ENCODE measurements around the gene LENG8. TPM values are rescaled to one million over a fixed set of nuclear protein-coding genes. Genes with fewer than 3 reads are reported as not detected.
"Not testable (repeated sequence)": the region's sequence is repeated elsewhere in the genome, so short reads cannot be mapped to it uniquely, and the experiment has no call there.

Gene LENG8
- total RNA-seq, 2 experiments from 2014 or later, result 191 to 282 TPM

DNA sequence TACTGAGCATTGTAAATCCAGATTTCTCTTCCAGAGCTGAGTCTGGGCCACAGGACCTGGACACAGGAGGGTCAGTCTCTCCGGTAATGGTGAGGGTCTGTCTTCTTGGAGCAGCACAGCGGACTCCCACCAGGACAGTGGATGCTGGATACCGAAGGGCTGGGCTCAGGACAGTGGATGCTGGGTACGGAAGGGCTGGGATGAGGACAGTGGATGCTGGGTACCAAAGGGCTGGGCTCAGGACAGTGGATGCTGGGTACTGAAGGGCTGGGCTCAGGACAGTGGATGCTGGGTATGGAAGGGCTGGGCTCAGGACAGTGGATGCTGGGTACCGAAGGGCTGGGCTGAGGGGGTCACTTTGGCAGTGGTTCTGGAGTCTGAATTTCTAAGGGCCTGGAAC, 44.1 kb downstream of the LENG8 start:
- H3K9me3 Mint-ChIP-seq (ENCODE audit: low read depth); H3K36me3 Mint-ChIP-seq; ATAC-seq; H3K4me3 Mint-ChIP-seq; DNase-seq; CTCF ChIA-PET; H3K4me1 Mint-ChIP-seq: not testable (repeated sequence)
- H3K27me3 Mint-ChIP-seq, result peaks cover 51% of the 10 kb centered on the region
- H3K27ac Mint-ChIP-seq, result peak overlapping the region; percentile 8

DNA sequence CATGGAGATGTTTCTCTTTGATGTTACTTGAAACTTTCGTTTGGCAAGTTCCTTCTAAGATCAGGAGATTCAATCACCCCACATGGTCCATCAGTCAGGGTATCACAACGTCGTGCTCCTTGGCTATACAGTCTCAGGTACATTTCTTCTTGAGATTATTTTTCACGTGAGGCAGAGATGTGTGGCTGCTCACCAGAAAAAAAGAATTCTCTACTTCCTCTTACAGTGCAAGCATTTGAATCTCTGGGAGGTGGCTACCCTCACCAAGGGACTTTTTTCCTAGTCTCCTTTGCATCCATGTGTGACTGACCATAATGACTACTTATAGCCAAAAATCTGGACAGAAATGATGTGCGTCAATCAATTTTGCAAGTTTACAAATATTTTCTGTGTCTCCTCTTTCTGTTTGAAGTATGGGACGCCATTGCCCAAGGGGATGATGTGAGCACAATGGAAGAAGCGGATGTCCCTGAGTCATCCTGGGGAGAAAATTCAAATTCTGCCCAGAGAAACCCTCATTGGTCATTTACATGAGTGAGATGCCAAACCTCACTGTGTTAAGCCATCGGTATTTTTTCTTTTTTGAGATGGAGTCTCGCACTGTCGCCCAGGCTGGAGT, 45.1 kb downstream of the LENG8 start:
- peaks cover 7% of the 10 kb centered on the region for H3K4me1 Mint-ChIP-seq
- ATAC-seq (no peak), DNase-seq (no peak)
- CTCF ChIA-PET, result no interaction called here
- H3K27ac Mint-ChIP-seq, result no peak overlapping the region
- no peak overlapping the region for H3K4me3 Mint-ChIP-seq
- no peaks in the 10 kb centered on the region for H3K9me3 Mint-ChIP-seq (ENCODE audit: low read depth)
- peaks cover 53% of the 10 kb centered on the region for H3K27me3 Mint-ChIP-seq
- no peaks in the 10 kb centered on the region for H3K36me3 Mint-ChIP-seq

GRCh38 chr19:54495284-54495683, 46.3 kb downstream of the LENG8 start:
- Mint-ChIP-seq H3K4me1 (peaks cover 11% of the 10 kb centered on the region), H3K27me3 (peaks cover 48% of the 10 kb centered on the region)
- ATAC-seq; DNase-seq; H3K4me3 Mint-ChIP-seq; H3K36me3 Mint-ChIP-seq; H3K9me3 Mint-ChIP-seq (ENCODE audit: low read depth); CTCF ChIA-PET; H3K27ac Mint-ChIP-seq: not testable (repeated sequence)

DNA sequence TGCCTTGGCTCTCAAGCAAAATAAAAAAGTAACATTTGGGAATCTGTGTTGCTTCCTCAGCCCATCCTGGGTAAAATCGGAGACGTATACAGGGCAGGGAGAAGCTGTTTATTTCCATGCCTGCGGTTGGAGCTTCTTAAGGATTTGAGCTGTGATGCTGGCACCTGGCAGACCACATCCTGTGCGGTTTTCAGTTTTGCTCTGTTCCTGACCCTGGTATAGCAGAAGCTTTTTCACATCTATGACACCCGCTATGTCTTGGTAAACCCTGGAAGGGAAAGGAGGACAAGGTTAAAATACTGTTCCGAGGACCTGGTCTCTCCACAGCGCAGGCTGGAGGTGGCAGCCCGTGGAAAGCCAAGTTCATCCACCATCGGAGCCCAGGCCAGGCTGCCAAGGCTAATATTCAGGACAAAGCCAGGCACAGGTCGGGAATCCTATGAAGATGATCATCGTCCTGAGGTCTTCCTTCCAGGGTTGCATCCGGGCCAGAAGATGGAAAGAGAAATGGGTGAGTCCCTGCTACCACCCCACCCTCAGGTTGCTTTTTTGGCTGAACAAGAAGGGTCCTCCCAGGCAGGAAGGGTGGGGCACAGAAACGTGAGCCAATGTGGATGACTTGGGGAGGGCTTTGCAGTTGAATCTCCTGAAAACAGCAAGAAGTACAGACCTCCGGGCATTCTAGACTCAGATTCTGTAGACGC, 48.9 kb downstream of the LENG8 start:
- peaks cover 15% of the 10 kb centered on the region for H3K4me1 Mint-ChIP-seq
- H3K27me3 Mint-ChIP-seq, result peaks cover 48% of the 10 kb centered on the region
- not testable (repeated sequence) for H3K9me3 Mint-ChIP-seq (ENCODE audit: low read depth); H3K4me3 Mint-ChIP-seq; H3K36me3 Mint-ChIP-seq
- peak; percentile 80 for ATAC-seq
- peak; percentile 51 for DNase-seq
- CTCF ChIA-PET, result interaction anchor here (1.2 kb wide), 1 partner anchor 17 kb away, joined by 3 read pairs; no protein-coding TSS in a partner anchor
- peak overlapping the region; percentile 49 for H3K27ac Mint-ChIP-seq

DNA sequence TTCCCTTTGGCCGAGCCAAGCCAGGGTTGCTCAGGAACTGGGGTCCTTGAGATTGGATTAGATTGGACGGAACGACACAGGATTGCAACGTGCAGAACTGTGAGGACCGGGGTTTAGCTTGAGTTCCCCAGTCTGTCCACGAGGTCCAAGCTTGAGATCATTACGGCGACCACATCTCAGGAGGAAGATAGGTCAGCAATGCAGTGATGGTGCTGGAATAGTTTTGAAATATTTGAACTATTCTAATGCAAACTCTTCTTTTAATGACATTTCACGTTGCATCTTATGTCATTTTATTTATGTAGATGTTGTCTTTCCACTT, 49.4 kb downstream of the LENG8 start:
- ATAC-seq, result peak; percentile 42
- Mint-ChIP-seq H3K4me1 (peaks cover 15% of the 10 kb centered on the region), H3K27me3 (peaks cover 44% of the 10 kb centered on the region)
- H3K36me3 Mint-ChIP-seq; H3K27ac Mint-ChIP-seq; H3K9me3 Mint-ChIP-seq (ENCODE audit: low read depth); H3K4me3 Mint-ChIP-seq; DNase-seq: not testable (repeated sequence)
- CTCF ChIA-PET, result interaction anchor here (1.2 kb wide), 1 partner anchor 17 kb away, joined by 3 read pairs; no protein-coding TSS in a partner anchor

GRCh38 chr19:54502518-54503048, 53.6 kb downstream of the LENG8 start, which contains the start of gene LAIR2:
LAIR2 (plus strand) TSS chr19:54502831; CDS start chr19:54502919, 88 bp downstream.
- CTCF ChIA-PET, result no interaction called here
- Mint-ChIP-seq H3K4me3 (no peak within 1 kb of the TSS), H3K4me1 (peaks cover 23% of the 10 kb centered on the region), H3K36me3 (no peaks in the 10 kb centered on the region), H3K27me3 (peaks cover 32% of the 10 kb centered on the region), H3K9me3 (ENCODE audit: low read depth) (no peaks in the 10 kb centered on the region), H3K27ac (no peak within 1 kb of the TSS)
- ATAC-seq, result no peak
- DNase-seq, result no peak

- ATAC-seq; H3K36me3 Mint-ChIP-seq; H3K27ac Mint-ChIP-seq; DNase-seq; H3K4me3 Mint-ChIP-seq; H3K9me3 Mint-ChIP-seq (ENCODE audit: low read depth); CTCF ChIA-PET: not testable (repeated sequence)
- Mint-ChIP-seq H3K27me3 (peaks cover 23% of the 10 kb centered on the region), H3K4me1 (peaks cover 17% of the 10 kb centered on the region)
These were observed 56.5 kb downstream of the LENG8 start for GRCh38 chr19:54505542-54505941.

DNA sequence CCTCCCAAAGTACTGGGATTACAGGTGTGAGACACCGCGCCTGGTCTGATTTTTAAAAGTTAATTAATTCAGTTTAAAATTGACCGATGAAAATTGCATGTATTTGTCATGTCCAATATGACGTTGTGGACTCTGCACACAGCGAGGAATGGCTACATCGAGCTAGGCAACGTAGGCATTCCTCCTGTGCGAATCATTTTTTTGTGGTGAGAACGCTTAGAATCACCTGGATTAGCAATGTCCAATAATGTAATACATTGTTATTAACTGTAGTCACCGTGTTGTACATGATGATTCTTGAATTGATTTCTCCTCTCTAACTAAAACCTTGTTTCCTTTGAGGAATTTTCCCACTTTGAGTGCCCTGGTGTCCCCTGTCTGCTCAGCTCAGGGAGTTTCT, 57.1 kb downstream of the LENG8 start:
- ATAC-seq (no peak), DNase-seq (no peak)
- Mint-ChIP-seq H3K27me3 (peaks cover 23% of the 10 kb centered on the region), H3K4me1 (peaks cover 17% of the 10 kb centered on the region), H3K36me3 (no peaks in the 10 kb centered on the region), H3K4me3 (no peak overlapping the region), H3K9me3 (ENCODE audit: low read depth) (no peaks in the 10 kb centered on the region), H3K27ac (no peak overlapping the region)
- CTCF ChIA-PET, result no interaction called here

GRCh38 chr19:54507038-54507717, 58.2 kb downstream of the LENG8 start:
- ATAC-seq; H3K9me3 Mint-ChIP-seq (ENCODE audit: low read depth); CTCF ChIA-PET; H3K36me3 Mint-ChIP-seq; H3K27ac Mint-ChIP-seq; DNase-seq; H3K4me3 Mint-ChIP-seq: not testable (repeated sequence)
- H3K27me3 Mint-ChIP-seq, result peaks cover 22% of the 10 kb centered on the region
- H3K4me1 Mint-ChIP-seq, result peaks cover 17% of the 10 kb centered on the region

DNA sequence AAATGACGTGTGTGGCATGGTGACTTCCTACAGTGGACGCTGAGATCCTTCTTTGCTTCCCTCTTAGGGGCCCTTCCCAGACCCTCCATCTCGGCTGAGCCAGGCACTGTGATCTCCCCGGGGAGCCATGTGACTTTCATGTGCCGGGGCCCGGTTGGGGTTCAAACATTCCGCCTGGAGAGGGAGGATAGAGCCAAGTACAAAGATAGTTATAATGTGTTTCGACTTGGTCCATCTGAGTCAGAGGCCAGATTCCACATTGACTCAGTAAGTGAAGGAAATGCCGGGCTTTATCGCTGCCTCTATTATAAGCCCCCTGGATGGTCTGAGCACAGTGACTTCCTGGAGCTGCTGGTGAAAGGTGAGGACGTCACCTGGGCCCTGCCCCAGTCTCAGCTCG, 58.8 kb downstream of the LENG8 start:
- CTCF ChIA-PET, result interaction anchor here (1.4 kb wide), 1 partner anchor 26 kb away, joined by 3 read pairs; no protein-coding TSS in a partner anchor
- DNase-seq (no peak), ATAC-seq (no peak)
- Mint-ChIP-seq H3K4me3 (no peak overlapping the region), H3K27ac (no peak overlapping the region), H3K4me1 (peaks cover 12% of the 10 kb centered on the region), H3K36me3 (no peaks in the 10 kb centered on the region), H3K9me3 (ENCODE audit: low read depth) (no peaks in the 10 kb centered on the region), H3K27me3 (peaks cover 16% of the 10 kb centered on the region)

DNA sequence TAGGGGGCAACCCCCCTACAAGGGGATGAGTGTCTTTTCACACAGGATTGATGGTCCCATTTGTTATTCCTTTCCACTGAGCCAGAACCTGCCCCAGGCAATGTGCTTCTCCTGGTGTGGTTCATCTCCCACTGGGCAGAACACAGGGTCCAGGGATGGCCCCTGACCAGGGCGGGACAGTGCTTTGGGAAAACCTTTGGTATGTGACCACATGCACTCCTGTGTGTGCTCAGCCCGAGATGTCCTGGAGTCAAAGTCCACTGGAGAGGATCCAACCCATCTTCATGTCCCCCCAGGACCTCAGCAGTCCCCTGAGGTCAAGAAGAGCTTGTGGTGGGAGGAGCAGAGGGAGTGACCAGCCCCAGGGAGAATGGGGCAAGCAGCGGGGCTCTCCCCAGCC, 59.5 kb downstream of the LENG8 start:
- H3K4me3 Mint-ChIP-seq; ATAC-seq; DNase-seq; H3K27ac Mint-ChIP-seq; H3K36me3 Mint-ChIP-seq; H3K9me3 Mint-ChIP-seq (ENCODE audit: low read depth): not testable (repeated sequence)
- peaks cover 16% of the 10 kb centered on the region for H3K27me3 Mint-ChIP-seq
- CTCF ChIA-PET, result interaction anchor here (1.4 kb wide), 1 partner anchor 27 kb away, joined by 3 read pairs; no protein-coding TSS in a partner anchor
- H3K4me1 Mint-ChIP-seq, result peaks cover 12% of the 10 kb centered on the region

DNA sequence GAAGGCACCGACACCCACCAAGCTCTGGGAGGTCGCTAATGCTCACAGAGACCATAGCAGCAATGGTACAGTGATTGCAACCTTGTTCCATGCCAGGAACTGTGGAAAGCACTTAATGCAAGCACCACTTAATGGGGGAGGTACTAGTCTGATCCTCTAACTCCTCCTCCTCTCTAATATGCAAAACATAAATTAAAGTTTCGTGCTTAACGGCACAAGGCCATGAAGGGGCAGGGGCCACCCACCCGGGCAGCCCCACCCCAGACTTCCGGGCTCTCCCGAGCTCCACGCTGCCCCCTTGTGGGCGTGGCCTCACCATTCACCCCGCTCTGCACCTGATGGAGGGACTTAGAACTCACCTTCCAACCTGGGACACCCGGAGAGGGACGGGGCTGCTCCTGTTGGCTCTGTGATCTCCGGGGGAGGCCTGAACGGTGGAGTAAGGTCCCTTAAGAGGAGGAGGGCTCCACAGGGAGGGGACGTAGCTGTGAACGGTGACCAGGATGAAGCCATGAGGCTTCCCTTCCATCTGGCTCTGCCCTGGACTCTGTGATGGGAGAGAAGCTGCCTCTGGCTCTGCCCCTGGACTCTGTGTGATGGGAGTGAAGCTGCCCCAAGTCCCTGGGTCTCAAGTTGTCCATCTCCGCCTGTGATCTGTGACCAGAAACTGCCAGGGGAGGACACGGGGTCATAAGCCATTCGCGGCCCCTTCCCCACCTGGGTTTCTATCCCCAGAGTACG, 60.4 kb downstream of the LENG8 start:
- CTCF ChIA-PET; H3K36me3 Mint-ChIP-seq; H3K27ac Mint-ChIP-seq; H3K9me3 Mint-ChIP-seq (ENCODE audit: low read depth); DNase-seq; H3K4me3 Mint-ChIP-seq: not testable (repeated sequence)
- peaks cover 16% of the 10 kb centered on the region for H3K27me3 Mint-ChIP-seq
- peaks cover 12% of the 10 kb centered on the region for H3K4me1 Mint-ChIP-seq
- ATAC-seq, result peak; percentile 76
